Glomerular visceral epithelial cell (primary cell): ENCODE results near the gene ADGRD1.

Source experiments
- DNase-seq: peaks from one replicate; pipeline ENCODE4 v3.0.0-alpha.2; 2016; ENCODE audit errors: extremely low spot score

Gene ADGRD1

GRCh38 chr12:131135786-131136538, 182.3 kb downstream of the ADGRD1 start:
- DNase-seq, result no peak

GRCh38 chr12:131136539-131136872, 182.8 kb downstream of the ADGRD1 start:
- no peak for DNase-seq

DNA sequence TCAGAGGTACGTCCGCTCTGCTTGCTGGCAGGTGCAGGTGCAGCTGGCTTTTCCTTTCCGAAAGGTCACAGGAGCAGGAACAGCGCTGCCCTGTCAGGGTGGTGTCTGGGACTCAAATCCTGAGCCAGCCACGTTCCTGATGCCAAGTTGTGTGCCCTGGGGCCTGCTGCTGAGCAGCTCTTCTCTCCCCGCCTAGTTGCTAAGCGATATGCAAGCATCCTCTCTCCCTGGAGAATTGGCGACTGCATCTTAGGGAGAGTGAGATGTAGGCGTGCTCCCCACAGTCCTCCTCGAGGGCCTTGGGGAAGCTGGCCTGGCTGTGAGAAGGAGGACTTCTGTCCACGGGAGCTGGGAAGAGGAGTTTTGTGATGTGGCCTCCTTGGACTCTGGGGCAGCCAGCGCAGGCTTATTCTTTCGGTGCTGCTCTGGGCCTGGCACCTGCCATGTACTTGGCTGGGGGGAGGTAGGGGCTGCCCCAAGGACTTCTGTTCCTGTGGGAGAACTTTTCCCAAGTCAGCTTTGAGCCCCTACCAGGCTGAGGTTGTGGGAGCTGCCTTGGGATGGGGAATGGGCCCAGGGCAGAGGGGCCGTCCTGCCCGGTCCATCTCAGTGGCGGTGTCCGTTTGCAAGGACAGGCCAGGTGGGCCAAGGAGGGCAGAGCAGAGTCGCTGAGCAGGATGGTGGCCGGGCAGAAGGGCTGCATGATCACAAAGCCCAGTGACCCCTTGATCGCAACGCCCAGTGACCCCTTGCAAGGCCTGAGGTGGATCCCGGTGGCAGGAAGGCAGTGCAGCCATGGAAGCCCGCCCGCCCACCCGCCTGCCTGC, 183.5 kb downstream of the ADGRD1 start:
- no peak for DNase-seq

- no peak for DNase-seq
Observed at GRCh38 chr12:131137836-131138637, 184.3 kb downstream of the ADGRD1 start.

DNA sequence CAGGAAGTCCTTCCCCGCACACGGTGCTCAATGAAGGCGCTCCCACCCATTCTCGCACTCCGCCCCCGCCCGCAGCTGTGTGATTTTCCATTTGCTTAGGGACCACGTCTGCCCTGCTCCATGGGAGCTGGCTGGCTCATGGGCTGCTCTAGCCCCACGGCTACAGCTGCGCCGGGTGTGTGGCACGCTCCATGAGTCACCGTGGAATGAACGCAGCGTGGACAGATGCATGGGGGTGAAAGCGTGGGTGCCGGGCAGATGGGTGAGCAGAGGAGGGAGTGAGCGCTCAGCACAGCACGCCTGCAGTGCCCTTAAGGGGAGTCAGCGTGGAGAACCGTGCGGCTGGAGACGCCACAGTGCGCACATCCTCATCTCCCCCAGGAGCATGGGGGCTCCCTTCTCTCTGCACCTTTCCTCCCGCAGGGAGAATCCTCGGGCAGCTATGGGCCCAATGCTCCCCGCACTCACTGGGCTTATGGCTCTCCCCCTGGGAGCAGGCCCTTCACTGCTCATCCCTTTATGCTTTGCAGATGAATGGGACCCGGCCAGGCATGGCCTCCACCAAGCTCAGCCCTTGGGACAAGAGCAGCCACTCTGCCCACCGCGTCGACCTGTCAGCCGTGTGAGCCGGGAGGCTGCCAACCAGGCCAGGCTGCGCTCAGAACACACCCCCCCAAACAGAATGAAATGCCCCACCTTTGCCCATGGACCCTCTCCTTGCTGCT, 185.1 kb downstream of the ADGRD1 start:
- no peak for DNase-seq

GRCh38 chr12:131139363-131140068, 185.8 kb downstream of the ADGRD1 start:
- DNase-seq, result no peak

GRCh38 chr12:131140069-131140435, 186.3 kb downstream of the ADGRD1 start:
- no peak for DNase-seq

- no peak for DNase-seq
Observed at GRCh38 chr12:131140697-131141096, 187.0 kb downstream of the ADGRD1 start.

- no peak for DNase-seq
Observed at GRCh38 chr12:131141514-131141913, 187.8 kb downstream of the ADGRD1 start.

GRCh38 chr12:131142891-131143657, 189.4 kb downstream of the ADGRD1 start:
- DNase-seq, result no peak

DNA sequence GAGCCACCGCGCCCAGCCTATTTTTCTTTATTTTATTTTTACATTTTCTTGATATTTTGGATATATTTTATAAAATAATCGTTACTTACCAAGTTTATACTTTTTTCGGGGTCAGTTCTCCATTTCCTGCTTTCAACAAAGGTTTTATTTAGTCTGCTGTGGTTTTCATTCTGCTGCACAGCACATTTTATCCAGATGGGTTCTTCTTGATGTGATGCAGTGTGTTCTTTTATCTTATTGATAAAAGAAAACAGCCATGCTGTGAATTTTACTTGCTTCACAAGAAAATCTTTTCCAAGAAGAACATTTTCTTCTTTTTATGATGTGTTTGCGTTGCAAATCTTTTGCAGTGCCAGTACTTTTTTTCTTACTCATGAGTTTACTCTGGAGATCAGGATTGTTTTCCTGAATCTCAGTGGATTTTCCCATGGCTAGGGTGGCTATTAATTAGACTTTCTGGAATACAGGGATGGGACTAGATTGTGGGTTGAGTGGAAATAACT, 192.5 kb downstream of the ADGRD1 start:
- DNase-seq, result no peak

DNA sequence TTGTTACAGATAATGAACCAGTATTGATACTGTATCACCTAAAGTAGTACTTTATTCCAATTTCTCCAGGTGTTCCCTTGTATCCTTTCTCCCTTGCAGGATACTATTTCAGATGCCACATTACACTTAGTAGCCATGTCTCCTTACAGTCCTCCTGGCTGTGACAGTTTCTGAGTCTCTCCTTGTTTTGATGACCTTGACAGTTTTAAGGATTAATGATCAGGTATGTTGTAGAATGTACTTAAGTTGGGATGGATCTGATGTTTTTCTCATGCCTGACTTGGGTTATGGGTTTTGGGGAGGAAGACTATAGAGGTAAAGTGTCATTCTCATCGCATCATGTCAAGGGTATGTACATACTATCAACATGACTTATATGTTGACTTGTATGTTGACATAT, 193.6 kb downstream of the ADGRD1 start:
- DNase-seq, result no peak

DNA sequence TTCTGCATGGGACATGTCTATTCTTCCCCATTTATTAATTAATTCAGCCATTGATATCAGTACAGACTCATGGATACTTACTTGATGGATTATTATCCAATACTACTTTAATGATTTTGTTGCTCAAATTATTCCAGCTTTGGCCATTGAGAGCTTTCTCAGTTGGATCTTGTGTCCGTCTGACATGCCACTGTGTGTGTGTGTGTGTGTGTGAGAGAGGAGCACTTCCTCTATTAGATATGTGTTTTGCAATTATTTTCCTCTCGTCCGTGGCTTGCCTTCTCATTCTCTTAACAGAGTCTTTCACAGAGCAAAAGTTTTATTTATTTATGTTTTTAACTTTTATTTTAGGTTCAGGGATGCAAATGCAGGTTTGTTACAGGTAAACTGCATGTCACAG, 194.2 kb downstream of the ADGRD1 start:
- no peak for DNase-seq

DNA sequence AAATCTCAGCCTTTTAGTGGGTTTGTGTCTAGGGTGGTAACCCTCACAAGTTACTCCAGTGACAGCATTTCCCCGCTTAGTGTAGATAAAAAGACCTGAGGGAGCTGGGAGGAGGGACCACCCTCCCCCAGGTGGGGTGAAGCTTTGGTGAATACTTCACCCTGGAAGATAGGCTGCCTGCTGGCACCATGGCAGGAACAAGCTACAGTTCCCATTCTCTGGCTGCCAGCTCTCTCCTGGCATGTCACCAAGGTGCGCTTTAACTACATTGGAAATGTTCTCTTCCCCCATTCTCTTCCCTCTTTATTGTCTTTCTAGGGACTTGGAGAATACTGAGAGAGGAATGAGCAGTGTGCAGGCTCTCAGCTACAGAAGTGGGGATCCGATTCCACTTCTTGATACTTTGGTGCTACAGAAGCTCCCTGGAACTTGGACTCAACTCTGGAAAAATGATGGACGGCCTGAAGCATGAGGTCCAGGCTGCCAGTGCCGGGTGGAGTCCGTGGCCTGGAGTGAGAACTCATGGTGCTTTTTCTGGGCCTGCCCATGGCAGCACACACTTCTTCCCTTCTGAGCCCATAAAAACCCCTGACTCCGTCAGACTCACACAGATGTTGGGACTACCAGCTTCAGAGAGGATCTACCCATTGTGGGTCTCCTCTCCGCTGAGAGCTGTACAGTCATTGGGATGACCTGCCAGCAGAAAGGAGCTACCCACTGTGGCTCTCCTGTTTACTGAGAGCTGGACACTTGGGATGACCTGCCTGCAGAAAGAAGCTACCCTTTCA, 198.0 kb downstream of the ADGRD1 start:
- no peak for DNase-seq

DNA sequence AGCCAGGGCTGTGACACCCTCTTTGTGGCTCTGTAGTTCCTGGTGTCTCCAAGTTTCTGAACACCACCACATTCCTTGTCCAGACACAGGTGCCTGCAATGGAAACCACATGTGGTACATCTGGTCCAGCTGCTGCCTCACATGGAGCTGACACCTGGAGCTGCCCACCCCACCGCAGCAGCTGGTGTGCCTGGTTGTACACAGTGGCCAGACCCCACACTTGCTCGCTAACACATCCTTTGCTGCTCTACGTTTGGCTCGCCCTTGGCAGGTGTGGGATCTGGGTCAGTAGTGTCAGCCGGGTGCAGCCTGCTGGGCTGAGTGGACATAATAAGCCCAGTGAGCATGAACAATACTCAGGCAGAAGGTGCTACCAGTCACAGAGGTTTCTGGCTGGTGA, 198.9 kb downstream of the ADGRD1 start:
- no peak for DNase-seq

DNA sequence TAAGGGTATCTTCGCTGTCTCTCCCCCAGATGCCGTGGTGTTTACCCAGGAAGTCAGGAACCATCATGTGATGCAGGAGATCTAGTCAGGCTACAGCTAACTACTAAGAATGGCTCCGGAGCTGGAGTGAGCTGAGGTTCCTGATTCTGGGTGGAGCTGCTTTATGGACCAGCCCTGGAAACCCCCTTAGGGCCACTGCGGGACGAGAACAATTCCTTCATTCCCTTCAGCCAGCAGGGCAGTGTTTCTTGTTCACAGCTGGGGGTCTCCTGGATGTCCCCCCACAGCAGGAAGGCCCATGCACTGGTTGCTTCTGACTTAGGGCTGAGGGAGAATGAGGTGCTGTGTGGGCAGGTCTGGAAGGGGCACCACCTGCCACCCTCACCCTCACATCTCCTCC, 199.3 kb downstream of the ADGRD1 start:
- no peak for DNase-seq

GRCh38 chr12:131153956-131154355, 200.2 kb downstream of the ADGRD1 start:
- no peak for DNase-seq

GRCh38 chr12:131155131-131155530, 201.4 kb downstream of the ADGRD1 start:
- DNase-seq, result no peak

DNA sequence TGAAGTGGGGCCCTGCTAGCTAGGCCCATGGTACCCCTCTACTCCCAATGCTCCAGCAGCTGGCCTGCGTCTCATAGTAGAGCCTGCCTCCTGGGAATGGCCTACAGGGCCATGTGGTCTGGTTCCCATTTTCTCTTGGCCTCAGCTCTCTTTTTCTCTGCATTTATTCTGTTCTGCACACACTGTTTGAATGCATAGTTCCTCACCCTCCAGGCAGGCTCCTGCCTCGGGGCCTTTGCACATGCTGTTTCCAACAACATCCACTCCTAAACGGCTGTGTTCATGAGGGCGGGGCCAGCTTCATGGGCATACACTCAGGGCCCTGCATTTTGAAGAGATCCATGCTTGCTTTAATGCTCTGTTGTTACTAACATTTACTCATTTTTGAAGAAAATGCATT, 204.0 kb downstream of the ADGRD1 start:
- no peak for DNase-seq
